Effector CD8-positive, alpha-beta T cell (primary cell): ENCODE results near the gene ROMO1.
"Not testable (repeated sequence)": the region's sequence is repeated elsewhere in the genome, so short reads cannot be mapped to it uniquely, and the experiment has no call there.

Experiments used
- DNase-seq: peaks from one replicate; lab custom pipeline; 2025; lab: John Stamatoyannopoulos, UW

Gene ROMO1

GRCh38 chr20:35680452-35681183, 18.6 kb upstream of the ROMO1 start:
- DNase-seq, result no peak

DNA sequence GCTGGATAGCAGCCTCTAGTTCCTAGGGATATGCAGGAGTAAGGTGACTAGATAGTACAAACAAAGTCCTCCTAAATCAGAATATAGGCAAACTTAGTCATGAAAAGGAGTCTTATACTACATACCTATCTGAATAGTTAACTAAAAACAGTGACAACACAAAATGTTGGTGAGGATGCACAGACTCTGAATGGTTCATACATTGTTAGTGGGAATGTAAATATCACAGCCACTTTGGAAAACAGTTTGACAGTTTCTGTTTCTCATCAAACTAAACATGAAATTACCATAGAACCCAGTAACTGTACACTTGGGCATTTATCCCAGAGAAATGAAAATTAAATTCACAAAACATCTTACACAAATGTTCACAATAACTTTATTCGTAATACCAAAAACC, 17.2 kb upstream of the ROMO1 start:
- no peak for DNase-seq

DNA sequence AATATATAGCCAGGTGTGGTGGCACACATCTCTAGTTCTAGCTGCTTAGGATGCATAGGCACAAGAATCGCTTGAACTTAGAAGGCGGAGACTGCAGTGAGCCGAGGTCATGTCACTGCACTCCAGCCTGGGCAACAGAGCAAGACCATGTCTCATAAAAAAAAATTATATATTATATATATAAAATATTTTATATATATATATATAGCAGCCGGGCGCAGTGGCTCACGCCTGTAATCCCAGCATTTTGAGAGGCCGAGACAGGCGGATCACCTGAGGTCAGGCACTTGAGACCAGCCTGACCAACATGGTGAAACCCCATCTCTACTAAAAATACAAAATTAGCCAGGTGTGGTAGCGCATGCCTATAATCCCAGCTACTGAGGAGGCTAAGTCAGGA, 13.8 kb upstream of the ROMO1 start:
- not testable (repeated sequence) for DNase-seq

- not testable (repeated sequence) for DNase-seq
Measured at GRCh38 chr20:35686872-35687271, 12.3 kb upstream of the ROMO1 start.

GRCh38 chr20:35690265-35690664, 8.9 kb upstream of the ROMO1 start:
- DNase-seq, result no peak

DNA sequence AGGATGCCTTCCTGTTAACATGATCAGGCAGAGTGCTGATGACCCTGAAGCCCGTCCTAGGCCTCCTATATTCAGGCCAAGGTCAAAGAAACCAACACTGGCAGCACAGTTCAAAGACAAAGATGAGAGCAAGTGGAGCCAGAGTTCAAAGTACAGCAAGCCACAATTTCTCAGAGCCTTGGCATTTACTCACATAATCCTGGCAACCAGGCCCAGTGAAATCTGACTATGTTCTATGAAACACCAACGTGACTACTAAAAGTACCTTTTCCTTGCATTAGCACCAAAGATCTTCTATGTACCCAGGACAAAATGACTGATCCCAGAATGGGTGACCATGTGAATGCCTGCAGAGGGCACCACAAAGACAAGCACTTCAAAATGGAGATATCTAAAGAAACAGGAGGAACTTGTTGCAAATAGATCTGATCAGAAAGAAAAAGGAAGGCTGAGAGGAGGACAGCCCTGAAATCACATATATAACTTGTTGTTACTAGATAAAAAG, 3.9 kb upstream of the ROMO1 start:
- no peak for DNase-seq

GRCh38 chr20:35695978-35696377, 3.2 kb upstream of the ROMO1 start:
- DNase-seq, result no peak

DNA sequence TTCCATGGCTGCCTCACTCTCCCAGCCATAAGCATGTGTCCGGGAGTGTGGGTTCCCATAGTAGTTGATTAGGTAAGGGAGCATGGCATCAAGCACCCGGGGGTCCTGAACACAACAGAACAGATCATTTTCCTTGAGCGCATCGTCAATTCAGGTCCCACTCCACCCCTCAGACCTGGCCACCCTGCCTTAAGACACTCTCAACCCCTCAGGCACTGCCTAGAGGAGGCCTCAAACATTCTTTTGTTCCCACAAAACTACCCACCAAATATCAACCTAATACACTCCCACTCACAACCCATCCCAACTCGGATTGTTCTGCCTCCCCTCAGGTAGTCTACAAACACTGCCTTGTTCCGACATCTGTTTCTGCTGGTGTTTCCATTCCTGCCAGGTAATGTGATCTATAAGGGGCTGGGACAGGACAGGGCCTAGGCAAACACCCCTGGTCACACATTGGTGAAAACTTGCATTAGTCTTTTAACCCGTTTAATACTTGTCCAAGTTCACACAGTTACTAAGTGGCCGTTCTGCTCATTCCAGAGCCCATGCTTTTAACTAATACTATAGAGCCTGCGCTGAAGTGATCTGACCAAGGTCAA, 1.4 kb upstream of the ROMO1 start:
- DNase-seq, result no peak

- no peak for DNase-seq
Measured at GRCh38 chr20:35698298-35699126, 693 bp upstream of the ROMO1 start.

DNA sequence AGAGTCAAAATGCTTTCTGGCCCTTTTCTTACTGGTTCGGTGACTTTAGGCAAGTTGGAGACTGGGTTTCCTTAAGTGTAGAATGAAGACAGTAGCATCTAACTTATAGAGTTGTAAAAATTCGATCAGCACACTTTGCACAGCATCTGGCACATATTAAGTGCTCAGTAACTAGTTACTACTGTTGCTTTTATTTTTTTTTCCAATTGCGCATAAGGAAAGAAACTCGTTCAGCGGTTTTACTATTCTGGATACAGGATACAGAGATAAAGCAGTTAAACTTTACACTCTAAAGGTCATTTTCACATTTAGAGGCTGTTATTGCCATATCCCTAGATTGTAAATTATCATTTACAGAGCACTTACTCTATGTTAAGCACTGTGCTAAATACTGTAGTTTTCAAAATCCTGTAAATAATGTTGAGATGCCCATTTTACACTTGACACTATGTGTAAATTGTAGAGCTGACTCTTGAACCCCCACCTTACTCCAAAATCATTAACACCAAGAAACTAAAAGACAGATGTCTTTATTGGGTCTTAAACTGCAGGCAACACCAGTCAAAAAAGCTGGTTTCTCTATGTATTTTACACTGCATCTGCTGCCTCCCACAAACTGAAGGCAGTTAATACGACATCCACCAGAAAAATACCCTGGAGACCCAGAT, 886 bp downstream of the ROMO1 start:
- DNase-seq, result no peak

DNA sequence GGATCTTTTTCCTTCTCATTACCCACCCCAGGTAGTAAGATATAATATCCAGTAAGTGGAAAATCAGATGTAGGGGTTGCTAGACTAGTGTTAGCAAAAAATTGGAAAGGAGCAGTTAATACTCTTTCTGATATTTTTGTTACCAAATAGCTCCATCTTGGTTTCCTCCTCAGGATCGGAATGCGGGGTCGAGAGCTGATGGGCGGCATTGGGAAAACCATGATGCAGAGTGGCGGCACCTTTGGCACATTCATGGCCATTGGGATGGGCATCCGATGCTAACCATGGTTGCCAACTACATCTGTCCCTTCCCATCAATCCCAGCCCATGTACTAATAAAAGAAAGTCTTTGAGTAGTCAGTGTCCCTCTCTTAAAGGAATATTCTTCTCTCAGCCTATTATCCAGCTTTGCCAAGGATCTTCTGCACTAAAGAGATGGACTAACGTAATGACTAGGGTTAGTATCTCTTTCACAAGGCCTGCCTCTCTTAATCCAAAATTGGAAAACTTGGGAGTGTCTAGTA, 1.5 kb downstream of the ROMO1 start:
- no peak for DNase-seq

DNA sequence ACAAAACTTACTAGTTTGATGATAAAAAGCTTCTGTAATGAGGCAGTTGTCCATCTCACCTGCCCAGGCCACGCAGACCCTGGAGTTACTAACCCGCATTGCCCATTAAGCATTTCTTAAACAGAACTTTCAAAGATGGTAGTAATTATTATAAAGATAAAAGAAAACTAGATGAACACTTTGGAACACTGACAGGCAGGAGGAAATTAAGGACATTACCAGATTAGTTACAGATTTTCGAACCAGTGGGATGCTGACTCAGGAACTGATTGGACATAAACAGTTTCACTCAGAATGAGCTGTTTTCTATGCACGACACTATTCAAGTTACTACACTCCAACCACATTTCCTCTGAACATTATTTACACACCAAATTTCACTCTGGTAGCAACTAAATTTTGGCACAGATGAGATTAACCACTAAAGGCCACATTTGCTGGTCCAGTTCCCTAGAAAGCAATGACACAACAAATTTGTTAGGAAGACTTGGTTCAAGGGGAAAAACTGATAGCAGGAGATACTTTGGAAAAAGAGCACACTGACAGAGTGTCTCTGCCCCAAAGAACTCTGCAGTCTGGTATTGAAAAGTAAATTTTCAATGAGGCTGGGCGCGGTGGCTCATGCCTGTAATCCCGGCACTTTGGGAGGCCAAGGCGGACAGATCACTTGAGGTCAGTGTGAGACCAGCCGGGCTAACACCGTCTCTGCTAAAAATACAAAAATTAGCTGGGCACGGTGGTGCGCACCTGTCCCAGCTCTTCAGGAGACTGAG, 3.0 kb downstream of the ROMO1 start:
- no peak for DNase-seq

DNA sequence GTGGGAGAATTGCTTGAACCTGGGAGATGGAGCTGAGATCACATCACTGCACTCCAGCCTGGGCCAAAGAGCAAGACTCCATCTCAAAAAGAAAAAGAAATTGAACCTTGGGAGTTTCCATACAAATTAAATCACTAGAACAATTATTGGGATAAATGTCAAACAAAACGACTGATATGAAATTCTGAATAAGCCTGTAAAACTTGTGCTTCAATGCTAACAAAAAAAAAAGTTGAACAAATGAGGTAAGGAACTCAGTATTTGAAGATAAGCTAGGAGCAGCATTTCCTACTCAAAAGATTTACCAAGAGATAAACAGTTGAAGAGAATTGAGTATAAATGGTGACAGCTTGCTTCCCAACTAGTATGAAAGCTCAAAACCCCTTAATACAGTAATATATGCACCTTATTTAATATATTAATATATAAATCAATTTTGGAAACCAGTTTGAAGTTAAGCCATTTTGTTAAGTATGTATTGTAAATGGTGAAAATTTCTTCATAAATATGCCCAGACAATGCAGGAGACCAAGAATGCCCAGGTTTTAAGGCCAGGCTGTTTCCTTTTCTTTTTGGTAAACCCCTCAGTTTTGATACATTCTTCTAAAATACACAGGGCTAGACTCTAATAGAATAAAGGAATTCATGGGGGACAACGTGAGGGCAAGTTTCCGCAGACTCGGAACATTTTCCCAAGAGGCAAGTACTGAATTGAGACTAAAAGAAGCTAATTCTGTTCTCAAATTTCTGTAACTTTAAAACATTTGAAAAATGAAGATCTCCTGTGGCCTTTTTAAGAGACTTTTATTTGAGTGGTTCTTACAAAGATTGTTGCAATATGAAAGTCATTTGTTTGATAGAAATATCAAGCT, 3.9 kb downstream of the ROMO1 start:
- DNase-seq, result no peak

DNA sequence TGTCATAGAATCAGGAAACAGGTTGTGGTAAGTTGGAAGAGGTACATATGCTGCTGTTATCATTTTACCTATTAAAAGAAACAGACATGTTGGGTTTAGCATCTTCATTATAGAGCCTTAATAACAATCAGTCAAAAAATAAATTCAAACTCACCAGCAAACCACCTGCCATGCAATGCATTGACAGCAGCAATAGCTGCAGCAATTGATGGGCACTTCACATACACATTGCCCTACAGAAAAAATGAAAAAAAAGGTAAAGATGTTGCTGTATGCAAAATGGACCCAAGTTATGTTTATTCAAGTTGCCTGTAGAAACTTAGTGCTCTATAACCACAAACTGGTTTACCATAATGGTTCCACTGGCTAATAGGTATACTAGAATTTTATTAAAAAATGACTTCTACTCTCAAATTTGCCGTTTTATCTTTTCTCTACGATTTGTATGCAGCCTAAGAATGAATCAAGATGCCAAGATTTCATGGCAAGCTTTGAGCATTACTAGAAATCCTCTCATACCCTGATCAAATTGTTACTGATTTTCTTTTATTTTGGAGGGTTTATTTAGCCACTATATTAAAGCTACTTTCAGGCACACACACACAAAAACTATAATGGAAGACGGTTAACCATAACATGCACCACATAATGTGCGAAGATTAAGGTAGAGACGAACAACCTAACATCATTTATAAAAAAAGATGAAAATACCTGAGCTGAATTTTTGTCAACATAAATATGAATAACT, 5.5 kb downstream of the ROMO1 start:
- no peak for DNase-seq

DNA sequence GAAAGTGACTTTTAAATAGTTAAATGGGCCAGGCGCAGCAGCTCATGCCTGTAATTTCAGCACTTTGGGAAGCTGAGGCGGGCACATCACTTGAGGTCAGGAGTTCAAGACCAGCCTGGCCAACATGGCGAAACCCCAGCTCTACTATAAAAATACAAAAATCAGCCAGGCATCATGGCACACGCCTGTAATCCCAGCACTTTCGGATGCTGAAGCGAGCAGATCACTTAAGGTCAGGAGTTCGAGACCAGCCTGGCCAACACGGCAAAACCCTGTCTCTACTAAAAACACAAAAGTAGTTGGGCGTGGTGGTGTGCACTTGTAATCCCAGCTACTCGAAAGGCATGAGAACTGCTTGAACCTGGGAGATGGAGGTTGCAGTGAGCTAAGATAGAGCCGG, 6.7 kb downstream of the ROMO1 start:
- not testable (repeated sequence) for DNase-seq

- DNase-seq, result not testable (repeated sequence)
Measured at GRCh38 chr20:35706591-35707529, 7.7 kb downstream of the ROMO1 start.

- no peak for DNase-seq
Measured at GRCh38 chr20:35708502-35708901, 9.3 kb downstream of the ROMO1 start.

DNA sequence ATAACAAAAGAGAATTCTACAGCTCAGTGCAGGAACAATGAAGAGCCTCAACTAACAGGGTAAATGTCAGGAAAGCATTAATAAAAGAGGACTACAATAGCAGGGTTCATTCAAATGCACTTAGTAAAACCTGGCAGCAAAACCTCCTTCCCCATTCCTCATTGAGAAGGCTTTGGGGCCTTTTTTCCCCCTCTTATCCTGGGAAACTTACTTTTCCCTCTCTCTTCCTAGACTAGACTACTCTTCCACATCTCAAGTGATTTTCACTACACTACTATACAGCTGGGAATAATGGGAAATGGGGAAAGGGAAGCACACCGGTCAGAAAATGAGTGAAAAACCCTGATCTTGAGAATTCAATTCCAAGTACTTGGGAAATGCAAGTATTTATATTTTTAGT, 10.1 kb downstream of the ROMO1 start:
- no peak for DNase-seq
